ENCODE data around the gene AGPS. TPM values are rescaled to one million over a fixed set of nuclear protein-coding genes. Genes with fewer than 3 reads are reported as not detected.
"Not testable (repeated sequence)": the region's sequence is repeated elsewhere in the genome, so short reads cannot be mapped to it uniquely, and the experiment has no call there.

Gene AGPS
- polyA plus RNA-seq, 1 experiment = 6.9 TPM

DNA sequence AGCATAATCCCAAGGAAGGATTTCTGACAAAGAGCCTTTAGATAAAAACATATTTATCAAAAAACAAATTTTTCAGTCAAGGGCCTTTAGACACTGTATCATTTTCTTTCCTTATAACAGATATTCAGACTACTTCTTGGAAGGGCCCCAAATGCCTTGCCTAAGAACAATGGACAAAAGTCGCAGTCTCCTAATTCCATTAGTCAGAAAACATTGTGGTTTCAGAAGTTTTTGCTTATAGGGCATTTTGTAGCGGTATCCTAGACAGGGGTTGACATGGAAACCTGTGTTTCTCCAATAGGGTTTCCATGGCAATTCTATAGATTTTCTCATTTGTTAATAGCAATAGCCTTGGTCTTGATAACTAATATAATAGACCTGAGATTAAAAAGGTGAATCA is 36.7 kb upstream of the AGPS start:
- ChIA-PET CTCF (interaction anchor here (0.7 kb wide), 1 partner anchor 25 kb away, joined by 4 read pairs; no protein-coding TSS in a partner anchor), POLR2A (no interaction called here)
- H3K4me3 ChIP-seq (ENCODE audit: low read depth, low read length) = no peak overlapping the region
- no peaks in the 10 kb centered on the region for H3K36me3 ChIP-seq (ENCODE audit: control insufficient read depth, insufficient read depth, low read length)
- DNase-seq (ENCODE audit: low read depth) = no peak
- no peaks in the 10 kb centered on the region for H3K27me3 ChIP-seq (ENCODE audit: control insufficient read depth, insufficient read depth, low read length)
- TF ChIP-seq, protein P1, sequence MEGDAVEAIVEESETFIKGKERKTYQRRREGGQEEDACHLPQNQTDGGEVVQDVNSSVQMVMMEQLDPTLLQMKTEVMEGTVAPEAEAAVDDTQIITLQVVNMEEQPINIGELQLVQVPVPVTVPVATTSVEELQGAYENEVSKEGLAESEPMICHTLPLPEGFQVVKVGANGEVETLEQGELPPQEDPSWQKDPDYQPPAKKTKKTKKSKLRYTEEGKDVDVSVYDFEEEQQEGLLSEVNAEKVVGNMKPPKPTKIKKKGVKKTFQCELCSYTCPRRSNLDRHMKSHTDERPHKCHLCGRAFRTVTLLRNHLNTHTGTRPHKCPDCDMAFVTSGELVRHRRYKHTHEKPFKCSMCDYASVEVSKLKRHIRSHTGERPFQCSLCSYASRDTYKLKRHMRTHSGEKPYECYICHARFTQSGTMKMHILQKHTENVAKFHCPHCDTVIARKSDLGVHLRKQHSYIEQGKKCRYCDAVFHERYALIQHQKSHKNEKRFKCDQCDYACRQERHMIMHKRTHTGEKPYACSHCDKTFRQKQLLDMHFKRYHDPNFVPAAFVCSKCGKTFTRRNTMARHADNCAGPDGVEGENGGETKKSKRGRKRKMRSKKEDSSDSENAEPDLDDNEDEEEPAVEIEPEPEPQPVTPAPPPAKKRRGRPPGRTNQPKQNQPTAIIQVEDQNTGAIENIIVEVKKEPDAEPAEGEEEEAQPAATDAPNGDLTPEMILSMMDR (IDR thresholded peaks at IDR 0.05; ENCODE audit: insufficient read depth, low read depth, low read length) = no peak

GRCh38 chr2:177359836-177360595 is 32.6 kb upstream of the AGPS start:
- H3K36me3 ChIP-seq (ENCODE audit: control insufficient read depth, insufficient read depth, low read length) = no peaks in the 10 kb centered on the region
- H3K27me3 ChIP-seq (ENCODE audit: control insufficient read depth, insufficient read depth, low read length) = no peaks in the 10 kb centered on the region
- TF ChIP-seq, protein P1 (IDR thresholded peaks at IDR 0.05; ENCODE audit: insufficient read depth, low read depth, low read length) = no peak
- POLR2A ChIA-PET = no interaction called here
- no peak for DNase-seq (ENCODE audit: low read depth)
- CTCF ChIA-PET = interaction anchor here (1.6 kb wide), 1 partner anchor 21 kb away, joined by 5 read pairs; no protein-coding TSS in a partner anchor
- H3K4me3 ChIP-seq (ENCODE audit: low read depth, low read length) = no peak overlapping the region

GRCh38 chr2:177362499-177362898 is 30.1 kb upstream of the AGPS start:
- ChIA-PET CTCF (no interaction called here), POLR2A (interaction anchor here (0.6 kb wide), 1 partner anchor 19 kb away, joined by 3 read pairs; no protein-coding TSS in a partner anchor)
- Histone ChIP-seq H3K27me3 (ENCODE audit: control insufficient read depth, insufficient read depth, low read length) (no peaks in the 10 kb centered on the region), H3K4me3 (ENCODE audit: low read depth, low read length) (no peak overlapping the region), H3K36me3 (ENCODE audit: control insufficient read depth, insufficient read depth, low read length) (no peaks in the 10 kb centered on the region)
- TF ChIP-seq, protein P1 (IDR thresholded peaks at IDR 0.05; ENCODE audit: insufficient read depth, low read depth, low read length) = no peak
- DNase-seq (ENCODE audit: low read depth) = no peak

GRCh38 chr2:177363332-177363731 is 29.2 kb upstream of the AGPS start:
- ChIA-PET POLR2A (no interaction called here), CTCF (no interaction called here)
- TF ChIP-seq, protein P1 (IDR thresholded peaks at IDR 0.05; ENCODE audit: insufficient read depth, low read depth, low read length) = no peak
- Histone ChIP-seq H3K36me3 (ENCODE audit: control insufficient read depth, insufficient read depth, low read length) (no peaks in the 10 kb centered on the region), H3K4me3 (ENCODE audit: low read depth, low read length) (no peak overlapping the region), H3K27me3 (ENCODE audit: control insufficient read depth, insufficient read depth, low read length) (no peaks in the 10 kb centered on the region)
- no peak for DNase-seq (ENCODE audit: low read depth)

- not testable (repeated sequence) for H3K4me3 ChIP-seq (ENCODE audit: low read depth, low read length); H3K36me3 ChIP-seq (ENCODE audit: control insufficient read depth, insufficient read depth, low read length); H3K27me3 ChIP-seq (ENCODE audit: control insufficient read depth, insufficient read depth, low read length); DNase-seq (ENCODE audit: low read depth)
- ChIA-PET POLR2A (interaction anchor here (0.5 kb wide), 1 partner anchor 110 kb away, joined by 4 read pairs; no protein-coding TSS in a partner anchor), CTCF (interaction anchor here (0.6 to 1.0 kb wide), 2 partner anchors 18 to 199 kb away, joined by 4 read pairs; no protein-coding TSS in a partner anchor)
Measured at GRCh38 chr2:177365764-177366163, 26.8 kb upstream of the AGPS start.

DNA sequence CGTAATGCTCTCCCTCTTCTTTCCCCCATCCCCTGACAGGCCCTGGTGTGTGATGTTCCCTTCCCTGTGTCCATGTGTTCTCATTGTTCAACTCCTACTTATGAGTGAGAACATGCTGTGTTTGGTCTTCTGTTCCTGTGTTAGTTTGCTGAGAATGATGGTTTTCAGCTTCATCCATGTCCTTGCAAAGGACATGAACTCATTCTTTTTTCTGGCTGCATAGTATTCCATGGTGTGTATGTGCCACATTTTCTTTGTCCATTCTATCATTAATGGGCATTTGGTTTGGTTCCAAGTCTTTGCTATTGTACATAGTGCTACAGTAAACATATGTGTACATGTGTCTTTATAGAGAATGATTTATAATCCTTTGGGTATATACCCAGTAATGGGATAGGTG is 24.6 kb upstream of the AGPS start:
- H3K27me3 ChIP-seq (ENCODE audit: control insufficient read depth, insufficient read depth, low read length); H3K36me3 ChIP-seq (ENCODE audit: control insufficient read depth, insufficient read depth, low read length); CTCF ChIA-PET; POLR2A ChIA-PET; H3K4me3 ChIP-seq (ENCODE audit: low read depth, low read length); DNase-seq (ENCODE audit: low read depth): not testable (repeated sequence)
